HG02759 (cell line): ENCODE results near the gene PDE4B.
A peak's percentile ranks its signal among the peaks of the same experiment; 100 is the strongest.

Experiments used
- ATAC-seq: cut with Tn5 transposase; IDR thresholded peaks from one replicate; pipeline ENCODE4 v1.9.1; 2021; ENCODE audit warnings: mild to moderate bottlenecking, moderate library complexity; ENCODE audit not compliant: unreplicated experiment

PDE4B gene

GRCh38 chr1:66226985-66227384, 434.3 kb downstream of the PDE4B start:
- ATAC-seq = no peak

- ATAC-seq = no peak
Observed at GRCh38 chr1:66227966-66228365, 435.3 kb downstream of the PDE4B start.

GRCh38 chr1:66231217-66231616, 438.5 kb downstream of the PDE4B start:
- no peak for ATAC-seq

- ATAC-seq = no peak
Observed at GRCh38 chr1:66231681-66232463, 439.2 kb downstream of the PDE4B start.

GRCh38 chr1:66237042-66237441, 444.3 kb downstream of the PDE4B start:
- no peak for ATAC-seq

- no peak for ATAC-seq
Observed at GRCh38 chr1:66237722-66238479, 445.2 kb downstream of the PDE4B start.

- no peak for ATAC-seq
Observed at GRCh38 chr1:66239834-66240233, 447.1 kb downstream of the PDE4B start.

GRCh38 chr1:66240491-66241484, 448.1 kb downstream of the PDE4B start:
- ATAC-seq = no peak

GRCh38 chr1:66242646-66243547, 450.2 kb downstream of the PDE4B start:
- peak; percentile 93 for ATAC-seq

- peak; percentile 32 for ATAC-seq
Observed at GRCh38 chr1:66243548-66244130, 450.9 kb downstream of the PDE4B start.

- ATAC-seq = no peak
Observed at GRCh38 chr1:66244429-66244828, 451.7 kb downstream of the PDE4B start.

GRCh38 chr1:66245691-66246090, 453.0 kb downstream of the PDE4B start:
- ATAC-seq = no peak

- ATAC-seq = no peak
Observed at GRCh38 chr1:66246351-66247269, 453.9 kb downstream of the PDE4B start.

GRCh38 chr1:66247415-66248208, 454.9 kb downstream of the PDE4B start:
- no peak for ATAC-seq

- no peak for ATAC-seq
Observed at GRCh38 chr1:66248257-66248656, 455.6 kb downstream of the PDE4B start.

- no peak for ATAC-seq
Observed at GRCh38 chr1:66248746-66249145, 456.1 kb downstream of the PDE4B start.

GRCh38 chr1:66250075-66250474, 457.4 kb downstream of the PDE4B start:
- no peak for ATAC-seq

GRCh38 chr1:66250478-66250877, 457.8 kb downstream of the PDE4B start:
- ATAC-seq = no peak
